Spleen (tissue), 11 donors: ENCODE data around the gene IFT172. TPM values are rescaled to one million over a fixed set of nuclear protein-coding genes. Genes with fewer than 3 reads are reported as not detected.

Experiments
- DNase-seq: peaks from one replicate; pipeline ENCODE4 v3.0.0-alpha.2; 2020
- H3K27ac ChIP-seq, 8 donors: fragments of 200-600 bp; sonication (generic) in 7 of 8; 1 replicate in 4 of 8; 2 replicates in 4 of 8; pipeline versions ENCODE4 v1.5.0 to v1.8.0; 2016 to 2021; ENCODE audit warnings: inconsistent platforms in 4 of 8, mild to moderate bottlenecking in 4 of 8, moderate library complexity in 1 of 8
- H3K27me3 ChIP-seq, 7 donors: fragments of 200-600 bp; sonication (generic) in 6 of 7; replicated peaks in 1 of 7; 1 replicate in 4 of 7; 2 replicates in 3 of 7; pipeline versions ENCODE4 v1.5.0 to v1.8.0; 2016 to 2021; ENCODE audit warnings: inconsistent platforms in 3 of 7, mild to moderate bottlenecking in 1 of 7
- H3K36me3 ChIP-seq, 6 donors: fragments of 200-600 bp; sonication (generic) in 5 of 6; 1 replicate in 4 of 6; 2 replicates in 2 of 6; pipeline versions ENCODE4 v1.5.0 to v1.8.0; 2016 to 2021; ENCODE audit warnings: inconsistent platforms in 2 of 6
- H3K4me1 ChIP-seq, 6 donors: fragments of 200-600 bp; sonication (generic) in 5 of 6; 1 replicate in 3 of 6; 2 replicates in 3 of 6; pipeline versions ENCODE4 v1.5.0 to v1.8.0; 2016 to 2021; ENCODE audit warnings: inconsistent platforms in 3 of 6
- H3K4me3 ChIP-seq, 8 donors: fragments of 200-600 bp; sonication (generic) in 7 of 8; 1 replicate in 4 of 8; 2 replicates in 4 of 8; pipeline versions ENCODE4 v1.5.0 to v1.8.0; 2016 to 2021; ENCODE audit warnings: inconsistent platforms in 4 of 8, mild to moderate bottlenecking in 4 of 8, moderate library complexity in 2 of 8
- H3K9me3 ChIP-seq, 8 donors: fragments of 200-600 bp; sonication (generic) in 7 of 8; 1 replicate in 4 of 8; 2 replicates in 4 of 8; pipeline versions ENCODE4 v1.5.0 to v1.8.0; 2016 to 2021; ENCODE audit warnings: inconsistent platforms in 4 of 8
- CTCF ChIP-seq, 11 experiments: fragments of 200-600 bp in 7 of 11; fragments of 450-650 bp in 4 of 11; sonication (generic) in 4 of 11; IDR thresholded peaks in 8 of 11; conservative IDR thresholded peaks in 3 of 11; 1 replicate in 7 of 11; 2 replicates in 4 of 11; pipeline versions ENCODE4 v1.4.0 to v1.8.0; 2016 to 2021; ENCODE audit warnings: antibody characterized with exemption in 11 of 11, inconsistent platforms in 4 of 11, mild to moderate bottlenecking in 1 of 11
- POLR2A ChIP-seq, 3 donors: fragments of 450-650 bp; IDR thresholded peaks; one replicate each; pipeline ENCODE4 v1.5.1; 2017; ENCODE audit warnings: antibody characterized with exemption in 3 of 3, mild to moderate bottlenecking in 1 of 3
- POLR2AphosphoS5 ChIP-seq, 3 donors: sonication (generic); formaldehyde crosslinking; IDR thresholded peaks; one replicate each; pipeline ENCODE4 v1.5.1; 2017; ENCODE audit warnings: antibody characterized with exemption in 3 of 3
- WGBS, 5 donors: extraction: QIAGEN DNeasy Blood & Tissue Kit in 3 of 5; methylation state at CpG; one replicate each; pipeline versions ENCODE4 v1.1.5 to v1.1.7; 2013 to 2018; 5-methylcytosine and 5-hydroxymethylcytosine counted together
- intact Hi-C: fragments of 100-400 bp; cut with DNase I; formaldehyde crosslinking; loops from one replicate; pipeline ENCODE4 v1.15.0; 2023; ENCODE audit warnings: low total_unique reads
- polyA plus RNA-seq, 3 donors: library from polyadenylated mRNA; stranded (reverse); fragments of 200-250 nt; gene quantifications; one replicate each; pipeline ENCODE4 v1.2.1, GENCODE V29; 2013
- total RNA-seq, 7 donors: library from RNA; depleted of rRNA in 3 of 7; stranded (reverse); fragments of >200 nt in 3 of 7; fragmentation: NEBNext Ultra II Directional in 4 of 7; extraction: Animal tissue kit (Norgen Biotek cat#: 25700) in 4 of 7; gene quantifications; one replicate each; pipeline versions ENCODE4 v1.1.0 to v1.2.1, GENCODE V29; 2016 to 2021
- donor health status: healthy with polysubstance abuse.
- donor health status: DM: no; HTN: no; CAD: no; lungs with moderate emphysema.
- donor health status: DM: no; HTN: no; CAD: no.
- donor health status: Bipolar disorder and iron deficiency.
- donor health status: healthy.
- donor health status: DM: no; HTN: no; CAD: no.
- donor health status: DM: yes; HTN: yes; CAD: no.

The IFT172 gene
- total and polyA plus RNA-seq, 10 donors, result 14.4 to 48.4 (median 35.1) TPM

- no peak for DNase-seq
- intact Hi-C loops, result no loop called here
- Histone ChIP-seq H3K9me3 (no peaks in the 10 kb centered on the region), H3K4me1 (peaks cover 0 to 2% (median 0%) of the 10 kb centered on the region in 6 donors), H3K27ac (no peak overlapping the region), H3K27me3 (peaks cover 0 to 12% (median 0%) of the 10 kb centered on the region in 7 donors), H3K4me3 (no peak overlapping the region), H3K36me3 (no peaks in the 10 kb centered on the region)
- WGBS, 5 donors, result 86 to 93% (median 86%) methylated on average over 4 of the region's 4 CpGs
- TF ChIP-seq CTCF (IDR thresholded peaks at IDR 0.05 in 8 of 11, conservative IDR thresholded peaks at IDR 0.05 in 3 of 11) (no peak), POLR2AphosphoS5 (IDR thresholded peaks at IDR 0.05) (no peak), POLR2A (IDR thresholded peaks at IDR 0.05) (no peak)
These were observed 12.6 kb upstream of the IFT172 start for GRCh38 chr2:27502142-27502541.

- no peak for DNase-seq
- no peak for TF ChIP-seq CTCF (IDR thresholded peaks at IDR 0.05 in 8 of 11, conservative IDR thresholded peaks at IDR 0.05 in 3 of 11)
- TF ChIP-seq POLR2A (IDR thresholded peaks at IDR 0.05), result no peak
- TF ChIP-seq POLR2AphosphoS5 (IDR thresholded peaks at IDR 0.05), result no peak
- Histone ChIP-seq H3K27me3 (peaks cover 0 to 23% (median 2%) of the 10 kb centered on the region in 7 donors), H3K4me1 (peaks cover 0 to 9% (median 4%) of the 10 kb centered on the region in 6 donors), H3K4me3 (no peak overlapping the region), H3K9me3 (no peaks in the 10 kb centered on the region), H3K36me3 (no peaks in the 10 kb centered on the region), H3K27ac (no peak overlapping the region)
- intact Hi-C loops, result no loop called here
These were observed 11.5 kb upstream of the IFT172 start for GRCh38 chr2:27501042-27501441.

GRCh38 chr2:27498975-27499374 lies 9.4 kb upstream of the IFT172 start:
- H3K27ac ChIP-seq, result no peak overlapping the region
- peaks cover 0 to 30% (median 17%) of the 10 kb centered on the region in 6 donors for H3K4me1 ChIP-seq
- 72 to 88% (median 78%) methylated on average over 3 of the region's 3 CpGs for WGBS, 5 donors
- no peak for DNase-seq
- TF ChIP-seq CTCF (IDR thresholded peaks at IDR 0.05 in 8 of 11, conservative IDR thresholded peaks at IDR 0.05 in 3 of 11), result no peak
- TF ChIP-seq POLR2A (IDR thresholded peaks at IDR 0.05), result no peak
- no peak for TF ChIP-seq POLR2AphosphoS5 (IDR thresholded peaks at IDR 0.05)
- intact Hi-C loops, result no loop called here
- H3K9me3 ChIP-seq, result no peaks in the 10 kb centered on the region
- H3K36me3 ChIP-seq, result no peaks in the 10 kb centered on the region
- H3K4me3 ChIP-seq, result no peak overlapping the region
- peaks cover 0 to 44% (median 17%) of the 10 kb centered on the region in 7 donors for H3K27me3 ChIP-seq

DNA sequence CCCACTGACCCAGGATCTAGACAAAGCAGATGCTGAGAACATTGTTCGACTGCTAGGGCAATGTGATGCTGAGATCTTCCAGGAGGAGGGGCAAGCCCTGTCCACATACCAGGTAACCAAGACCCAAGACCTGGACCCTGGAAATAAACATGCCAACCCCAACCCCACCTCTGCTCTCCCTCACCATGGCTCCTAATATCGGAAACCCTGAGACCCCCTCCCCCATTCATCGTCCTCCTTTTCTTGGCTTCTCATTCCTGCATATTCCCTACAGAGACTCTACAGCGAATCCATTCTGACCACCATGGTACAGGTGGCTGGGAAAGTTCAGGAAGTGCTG lies 7.7 kb upstream of the IFT172 start:
- intact Hi-C loops, result no loop called here

More for the DNA sequence above, 7.7 kb upstream of the IFT172 start:
- Histone ChIP-seq H3K27me3 (peaks cover 0 to 53% (median 17%) of the 10 kb centered on the region in 7 donors), H3K27ac (peak overlapping the region in 2 of 8 donors; percentile 10 to 50), H3K36me3 (no peaks in the 10 kb centered on the region), H3K4me1 (peaks cover 0 to 32% (median 18%) of the 10 kb centered on the region in 6 donors), H3K9me3 (no peaks in the 10 kb centered on the region), H3K4me3 (no peak overlapping the region)
- TF ChIP-seq POLR2AphosphoS5 (IDR thresholded peaks at IDR 0.05) (no peak), POLR2A (IDR thresholded peaks at IDR 0.05) (no peak), CTCF (IDR thresholded peaks at IDR 0.05 in 8 of 11, conservative IDR thresholded peaks at IDR 0.05 in 3 of 11) (no peak)
- WGBS, 5 donors, result 76 to 85% (median 82%) methylated on average over 4 of the region's 4 CpGs
- no peak for DNase-seq
